NCI-H2029 (cell line): ENCODE measurements around the gene CCNC.

Source experiments
- DNase-seq: peaks from one replicate; lab custom pipeline; 2025; lab: John Stamatoyannopoulos, UW

Gene CCNC

GRCh38 chr6:99548706-99549105, 19.8 kb downstream of the CCNC start:
- DNase-seq, result no peak

GRCh38 chr6:99547526-99547925, 20.9 kb downstream of the CCNC start:
- DNase-seq, result no peak

- DNase-seq, result no peak
Observed at GRCh38 chr6:99545442-99545841, 23.0 kb downstream of the CCNC start.

- no peak for DNase-seq
Observed at GRCh38 chr6:99543968-99544367, 24.5 kb downstream of the CCNC start.

- DNase-seq, result no peak
Observed at GRCh38 chr6:99530627-99531026, 37.8 kb downstream of the CCNC start.

GRCh38 chr6:99522531-99522930, 45.9 kb downstream of the CCNC start:
- DNase-seq, result no peak

GRCh38 chr6:99521633-99522151, 46.8 kb downstream of the CCNC start:
- no peak for DNase-seq

GRCh38 chr6:99520855-99521632, 47.4 kb downstream of the CCNC start:
- DNase-seq, result peak; percentile 70

- no peak for DNase-seq
Observed at GRCh38 chr6:99519446-99519845, 49.0 kb downstream of the CCNC start.

- DNase-seq, result no peak
Observed at GRCh38 chr6:99514089-99514488, 54.4 kb downstream of the CCNC start.

GRCh38 chr6:99512033-99512432, 56.4 kb downstream of the CCNC start:
- DNase-seq, result no peak

GRCh38 chr6:99507648-99508047, 60.8 kb downstream of the CCNC start:
- DNase-seq, result no peak

GRCh38 chr6:99501762-99502161, 66.7 kb downstream of the CCNC start:
- DNase-seq, result no peak

- DNase-seq, result no peak
Observed at GRCh38 chr6:99498421-99498820, 70.0 kb downstream of the CCNC start.

GRCh38 chr6:99495466-99495865, 73.0 kb downstream of the CCNC start:
- no peak for DNase-seq
